ENCODE data around the gene PGAP3.

DNA sequence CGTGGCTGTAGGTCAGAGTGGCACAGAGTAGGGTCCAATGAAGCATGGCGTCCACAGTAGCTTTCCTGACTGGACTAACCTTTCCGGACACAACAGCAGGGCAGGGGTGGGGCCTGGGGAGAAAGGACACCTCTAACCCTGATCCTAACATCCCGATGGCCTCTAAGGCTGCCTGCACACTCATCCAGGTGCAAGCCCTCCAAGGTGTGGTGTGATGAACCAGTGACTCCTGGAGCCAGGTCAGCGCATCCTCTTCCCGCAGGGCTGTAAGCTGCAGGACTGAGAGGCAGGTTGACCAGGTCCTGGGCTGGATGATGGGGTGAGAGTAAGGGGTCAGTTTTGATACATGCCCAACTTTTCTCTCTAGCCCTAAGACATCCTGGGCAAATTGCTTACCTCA is 8.9 kb upstream of the PGAP3 start:
- TF ChIP-seq POLR2A (IDR thresholded peaks at IDR 0.05; ENCODE audit: low read length) (no peak), GATA1 (IDR thresholded peaks at IDR 0.05; ENCODE audit: low read depth, low read length) (no peak)
